Measurements from ENCODE around the gene UGCG.

Gene UGCG

DNA sequence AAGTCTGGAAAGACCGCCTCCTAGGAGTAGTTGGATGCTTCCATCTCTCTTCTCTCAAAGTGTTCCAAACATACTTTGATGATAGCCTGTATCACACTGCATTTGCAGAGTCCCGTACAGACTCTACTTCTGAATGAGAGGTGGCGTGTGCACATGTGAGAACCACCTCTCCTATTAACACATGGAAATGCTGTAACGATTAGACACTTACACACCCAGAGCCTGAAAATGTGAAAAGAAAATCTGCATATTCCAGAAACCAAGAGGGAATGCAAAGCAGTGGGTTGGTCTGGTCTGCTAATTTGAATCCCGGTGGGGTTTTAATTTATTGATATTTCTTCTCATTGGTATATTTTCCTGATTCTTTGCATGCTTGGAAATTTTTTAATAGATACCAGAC is 10.5 kb downstream of the UGCG start:
- DNase-seq (ENCODE audit: low read depth, low spot score): no peak
- no peak overlapping the region for H3K4me3 ChIP-seq
- no peaks in the 10 kb centered on the region for H3K9me3 ChIP-seq (ENCODE audit: low read depth, low read length)
- H3K27ac ChIP-seq: no peak overlapping the region
- TF ChIP-seq POLR2AphosphoS5 (IDR thresholded peaks at IDR 0.05; ENCODE audit: borderline replicate concordance, low read depth, low read length): no peak
- no peak for TF ChIP-seq FOXP2 (optimal IDR thresholded peaks at IDR 0.05; ENCODE audit: control extremely low read depth, extremely low read length, insufficient read depth)
- no peak for TF ChIP-seq EZH2 (IDR thresholded peaks at IDR 0.05)
- no peak overlapping the region for H3K9ac ChIP-seq (ENCODE audit: insufficient read length)
- no peaks in the 10 kb centered on the region for H3K36me3 ChIP-seq (ENCODE audit: insufficient read depth, low read length)

DNA sequence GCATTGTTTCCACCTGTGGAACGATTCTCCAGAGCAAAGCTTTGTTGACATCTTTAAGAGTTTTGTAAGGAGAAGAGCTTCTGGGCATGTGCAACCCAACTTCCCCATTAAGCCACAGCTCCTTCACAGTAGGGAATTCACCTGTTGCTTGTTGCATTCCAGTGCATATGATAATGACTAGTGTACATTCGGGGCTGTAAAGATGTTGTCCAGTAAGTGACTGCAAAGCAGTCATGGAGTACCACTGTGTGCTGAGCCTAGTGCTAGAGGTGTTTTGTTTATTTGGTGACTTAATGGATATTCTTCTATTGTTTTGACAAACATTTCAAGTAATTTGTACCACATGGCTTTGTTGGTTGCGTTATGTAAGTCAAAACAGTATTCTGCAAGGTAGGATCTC is 12.8 kb downstream of the UGCG start:
- no peak for DNase-seq (ENCODE audit: low read depth, low spot score)
- Histone ChIP-seq H3K9ac (ENCODE audit: insufficient read length) (no peak overlapping the region), H3K36me3 (ENCODE audit: insufficient read depth, low read length) (no peaks in the 10 kb centered on the region), H3K9me3 (ENCODE audit: low read depth, low read length) (no peaks in the 10 kb centered on the region), H3K4me3 (no peak overlapping the region), H3K27ac (no peak overlapping the region)
- TF ChIP-seq POLR2AphosphoS5 (IDR thresholded peaks at IDR 0.05; ENCODE audit: borderline replicate concordance, low read depth, low read length) (no peak), FOXP2 (optimal IDR thresholded peaks at IDR 0.05; ENCODE audit: control extremely low read depth, extremely low read length, insufficient read depth) (no peak), EZH2 (IDR thresholded peaks at IDR 0.05) (no peak)

DNA sequence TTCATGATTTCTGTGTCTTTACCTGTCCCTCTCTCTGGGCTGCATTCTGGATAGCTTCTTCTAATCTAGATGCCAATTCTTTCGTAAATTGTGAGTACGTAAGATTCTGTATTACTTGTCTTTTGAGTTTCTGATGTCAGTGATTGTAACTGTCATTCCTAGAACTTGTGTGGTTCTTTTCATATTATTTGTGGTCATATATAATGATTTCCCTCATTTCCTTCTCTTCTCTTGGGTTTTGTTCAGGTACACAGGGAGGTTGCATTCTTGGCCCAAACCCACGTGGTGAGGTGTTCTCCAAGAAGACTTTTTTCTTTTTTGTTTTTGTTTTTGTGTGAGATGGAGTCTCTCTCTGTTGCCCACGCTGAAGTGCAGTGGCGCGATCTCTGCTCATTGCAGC is 13.8 kb downstream of the UGCG start:
- Histone ChIP-seq H3K4me3 (no peak overlapping the region), H3K9ac (ENCODE audit: insufficient read length) (no peak overlapping the region), H3K27ac (no peak overlapping the region), H3K36me3 (ENCODE audit: insufficient read depth, low read length) (no peaks in the 10 kb centered on the region), H3K9me3 (ENCODE audit: low read depth, low read length) (no peaks in the 10 kb centered on the region)
- no peak for DNase-seq (ENCODE audit: low read depth, low spot score)
- TF ChIP-seq POLR2AphosphoS5 (IDR thresholded peaks at IDR 0.05; ENCODE audit: borderline replicate concordance, low read depth, low read length): no peak
- no peak for TF ChIP-seq FOXP2 (optimal IDR thresholded peaks at IDR 0.05; ENCODE audit: control extremely low read depth, extremely low read length, insufficient read depth)
- no peak for TF ChIP-seq EZH2 (IDR thresholded peaks at IDR 0.05)

DNA sequence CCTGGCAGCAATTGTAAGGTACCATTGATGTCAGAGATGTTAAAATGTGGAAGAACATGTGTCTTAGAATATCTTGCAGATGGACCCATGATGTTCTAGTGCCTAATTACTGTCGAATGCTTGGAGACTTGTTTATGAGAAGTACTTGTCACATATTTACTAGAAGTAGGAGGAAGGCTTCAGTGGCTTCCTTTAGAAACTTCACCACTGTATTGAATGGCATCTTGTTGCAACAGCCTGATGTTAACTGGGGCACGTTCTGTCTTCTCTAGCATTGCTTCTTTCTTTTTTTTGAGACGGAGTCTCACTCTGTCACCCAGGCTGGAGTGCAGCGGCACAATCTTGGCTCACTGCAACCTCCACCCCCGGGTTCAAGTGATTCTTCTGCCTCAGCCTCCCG is 16.5 kb downstream of the UGCG start:
- no peak for TF ChIP-seq POLR2AphosphoS5 (IDR thresholded peaks at IDR 0.05; ENCODE audit: borderline replicate concordance, low read depth, low read length)
- no peak for TF ChIP-seq EZH2 (IDR thresholded peaks at IDR 0.05)
- TF ChIP-seq FOXP2 (optimal IDR thresholded peaks at IDR 0.05; ENCODE audit: control extremely low read depth, extremely low read length, insufficient read depth): no peak
- DNase-seq (ENCODE audit: low read depth, low spot score): no peak
- Histone ChIP-seq H3K36me3 (ENCODE audit: insufficient read depth, low read length) (no peaks in the 10 kb centered on the region), H3K27ac (no peak overlapping the region), H3K9me3 (ENCODE audit: low read depth, low read length) (no peaks in the 10 kb centered on the region), H3K4me3 (no peak overlapping the region), H3K9ac (ENCODE audit: insufficient read length) (no peak overlapping the region)

DNA sequence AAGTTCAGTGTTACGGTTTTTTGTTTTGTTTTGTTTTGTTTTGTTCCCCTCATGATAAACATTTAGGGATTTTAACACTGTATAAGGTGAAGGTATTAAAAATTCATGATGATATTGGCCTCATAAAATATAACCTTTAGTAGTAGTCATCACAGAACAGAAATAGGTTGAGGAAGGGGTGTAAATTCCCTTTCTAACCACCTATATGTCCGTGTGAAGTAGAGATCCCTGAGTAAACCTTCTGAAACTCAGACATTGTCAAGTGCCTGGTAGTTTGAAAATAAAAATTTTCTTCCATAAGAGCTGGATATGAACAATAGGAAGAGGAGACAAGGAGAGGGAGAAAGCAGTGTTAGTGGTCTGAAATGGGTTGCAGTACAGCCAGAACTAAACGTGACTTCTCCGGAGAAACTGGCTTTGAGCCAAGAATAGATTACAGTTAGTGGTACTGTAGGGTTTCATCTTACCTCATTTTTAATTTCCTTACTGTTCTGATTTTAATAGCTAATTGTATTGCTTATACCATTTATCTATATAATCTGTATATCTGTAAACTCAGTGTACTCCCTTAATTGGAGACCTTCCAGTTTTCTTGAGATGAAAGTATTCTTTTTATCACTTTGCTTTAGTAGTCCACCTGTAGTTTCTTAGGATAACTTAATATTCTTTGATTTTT is 18.3 kb downstream of the UGCG start:
- Histone ChIP-seq H3K9ac (ENCODE audit: insufficient read length) (no peak overlapping the region), H3K27ac (no peak overlapping the region), H3K9me3 (ENCODE audit: low read depth, low read length) (no peaks in the 10 kb centered on the region), H3K4me3 (no peak overlapping the region), H3K36me3 (ENCODE audit: insufficient read depth, low read length) (no peaks in the 10 kb centered on the region)
- TF ChIP-seq EZH2 (IDR thresholded peaks at IDR 0.05) (no peak), POLR2AphosphoS5 (IDR thresholded peaks at IDR 0.05; ENCODE audit: borderline replicate concordance, low read depth, low read length) (no peak), FOXP2 (optimal IDR thresholded peaks at IDR 0.05; ENCODE audit: control extremely low read depth, extremely low read length, insufficient read depth) (no peak)
- no peak for DNase-seq (ENCODE audit: low read depth, low spot score)

DNA sequence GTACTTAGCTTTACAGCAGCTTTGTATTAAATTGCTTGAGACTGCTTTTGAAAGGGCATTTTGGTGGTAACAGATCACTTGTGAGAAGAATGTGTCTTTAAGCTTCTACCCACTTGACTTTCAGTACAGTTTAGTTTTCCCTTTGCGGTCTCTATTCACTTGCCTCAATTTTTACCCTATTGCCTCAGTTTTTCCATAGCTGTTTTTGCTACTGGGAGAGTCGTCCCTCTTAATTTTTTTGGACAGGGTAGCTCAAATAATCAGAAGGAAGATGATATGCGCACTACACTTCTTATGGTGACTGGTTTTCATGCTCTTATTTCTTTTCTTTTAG is 18.8 kb downstream of the UGCG start:
- Histone ChIP-seq H3K9ac (ENCODE audit: insufficient read length) (no peak overlapping the region), H3K36me3 (ENCODE audit: insufficient read depth, low read length) (no peaks in the 10 kb centered on the region), H3K9me3 (ENCODE audit: low read depth, low read length) (no peaks in the 10 kb centered on the region), H3K27ac (no peak overlapping the region), H3K4me3 (no peak overlapping the region)
- DNase-seq (ENCODE audit: low read depth, low spot score): no peak
- TF ChIP-seq POLR2AphosphoS5 (IDR thresholded peaks at IDR 0.05; ENCODE audit: borderline replicate concordance, low read depth, low read length) (no peak), FOXP2 (optimal IDR thresholded peaks at IDR 0.05; ENCODE audit: control extremely low read depth, extremely low read length, insufficient read depth) (no peak), EZH2 (IDR thresholded peaks at IDR 0.05) (no peak)

DNA sequence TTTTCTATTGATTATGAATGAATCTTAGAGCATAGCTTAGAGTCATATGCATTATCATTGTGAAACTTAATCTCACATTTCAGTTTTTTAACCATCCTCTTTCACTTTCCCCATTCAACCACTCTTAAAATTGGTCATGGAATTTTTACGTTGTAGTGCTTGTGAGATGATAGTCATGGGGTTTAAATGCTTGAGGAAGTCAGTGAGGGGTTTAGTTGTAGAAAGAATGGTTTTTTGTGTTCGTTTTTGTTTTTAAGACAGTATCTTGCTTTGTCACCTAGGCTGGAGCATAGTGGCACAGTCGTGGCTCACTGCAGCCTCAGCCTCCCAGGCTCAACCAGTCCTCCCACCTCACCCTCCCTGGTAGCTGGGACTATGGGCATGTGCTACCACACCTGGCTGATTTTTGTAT is 19.6 kb downstream of the UGCG start:
- no peak overlapping the region for H3K9ac ChIP-seq (ENCODE audit: insufficient read length)
- no peak overlapping the region for H3K4me3 ChIP-seq
- H3K36me3 ChIP-seq (ENCODE audit: insufficient read depth, low read length): no peaks in the 10 kb centered on the region
- no peaks in the 10 kb centered on the region for H3K9me3 ChIP-seq (ENCODE audit: low read depth, low read length)
- no peak for DNase-seq (ENCODE audit: low read depth, low spot score)
- no peak overlapping the region for H3K27ac ChIP-seq
- TF ChIP-seq EZH2 (IDR thresholded peaks at IDR 0.05) (no peak), FOXP2 (optimal IDR thresholded peaks at IDR 0.05; ENCODE audit: control extremely low read depth, extremely low read length, insufficient read depth) (no peak), POLR2AphosphoS5 (IDR thresholded peaks at IDR 0.05; ENCODE audit: borderline replicate concordance, low read depth, low read length) (no peak)

DNA sequence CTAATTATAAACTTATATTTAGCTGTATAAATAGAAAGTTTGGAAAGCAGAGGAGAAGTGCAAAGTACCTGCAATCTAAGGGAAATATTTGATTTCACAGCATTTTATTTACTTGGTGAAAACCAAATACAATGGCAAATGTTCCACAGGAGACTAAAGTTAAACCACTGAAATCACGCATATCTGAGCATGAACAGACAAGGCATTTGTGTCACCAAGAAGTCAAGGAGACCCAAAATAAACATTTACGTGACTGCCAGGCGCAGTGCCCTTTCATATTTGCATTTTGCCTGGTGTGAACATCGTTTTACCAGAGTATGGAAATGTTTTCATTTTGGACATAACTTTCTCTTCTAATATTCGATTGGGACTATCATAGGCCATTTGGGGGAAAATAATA is 20.6 kb downstream of the UGCG start:
- Histone ChIP-seq H3K9ac (ENCODE audit: insufficient read length) (no peak overlapping the region), H3K4me3 (no peak overlapping the region), H3K36me3 (ENCODE audit: insufficient read depth, low read length) (no peaks in the 10 kb centered on the region), H3K27ac (no peak overlapping the region), H3K9me3 (ENCODE audit: low read depth, low read length) (no peaks in the 10 kb centered on the region)
- no peak for DNase-seq (ENCODE audit: low read depth, low spot score)
- TF ChIP-seq FOXP2 (optimal IDR thresholded peaks at IDR 0.05; ENCODE audit: control extremely low read depth, extremely low read length, insufficient read depth): no peak
- no peak for TF ChIP-seq POLR2AphosphoS5 (IDR thresholded peaks at IDR 0.05; ENCODE audit: borderline replicate concordance, low read depth, low read length)
- TF ChIP-seq EZH2 (IDR thresholded peaks at IDR 0.05): no peak

DNA sequence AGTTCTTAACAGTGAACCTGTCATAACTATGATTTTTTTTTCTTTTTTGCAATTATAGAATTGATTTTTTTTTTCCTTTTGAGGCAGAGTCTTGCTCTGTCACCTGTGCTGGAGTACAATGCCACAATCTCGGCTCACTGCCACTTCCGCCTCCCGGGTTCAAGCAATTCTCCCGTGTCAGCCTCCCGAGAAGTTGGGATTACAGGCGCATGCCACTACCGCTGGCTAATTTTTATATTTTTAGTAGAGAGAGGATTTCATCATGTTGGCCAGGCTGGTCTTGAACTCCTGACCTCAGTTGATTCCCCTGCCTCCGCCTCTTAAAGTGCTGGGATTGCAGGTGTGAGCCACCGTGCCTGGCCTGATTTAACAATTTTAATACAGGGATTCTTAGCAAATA is 21.4 kb downstream of the UGCG start:
- H3K27ac ChIP-seq: no peak overlapping the region
- no peaks in the 10 kb centered on the region for H3K9me3 ChIP-seq (ENCODE audit: low read depth, low read length)
- no peak for DNase-seq (ENCODE audit: low read depth, low spot score)
- H3K4me3 ChIP-seq: no peak overlapping the region
- no peak overlapping the region for H3K9ac ChIP-seq (ENCODE audit: insufficient read length)
- no peaks in the 10 kb centered on the region for H3K36me3 ChIP-seq (ENCODE audit: insufficient read depth, low read length)
- TF ChIP-seq POLR2AphosphoS5 (IDR thresholded peaks at IDR 0.05; ENCODE audit: borderline replicate concordance, low read depth, low read length) (no peak), EZH2 (IDR thresholded peaks at IDR 0.05) (no peak), FOXP2 (optimal IDR thresholded peaks at IDR 0.05; ENCODE audit: control extremely low read depth, extremely low read length, insufficient read depth) (no peak)

Data from SK-N-MC (cell line).